Vagina (tissue), 2 donors: ENCODE data around the gene NNMT. TPM values are rescaled to one million over a fixed set of nuclear protein-coding genes. Genes with fewer than 3 reads are reported as not detected.

Experiments
- DNase-seq, 2 donors: peaks; one replicate each; pipeline ENCODE4 v3.0.0-alpha.2; 2017; ENCODE audit errors: extremely low spot score in 2 of 2
- H3K27ac ChIP-seq: fragments of 200-600 bp; sonication (generic); one replicate; pipeline ENCODE4 v1.5.1; 2019
- H3K27me3 ChIP-seq: fragments of 200-600 bp; sonication (generic); one replicate; pipeline ENCODE4 v1.5.1; 2019
- H3K36me3 ChIP-seq, 2 donors: fragments of 200-600 bp; sonication (generic); one replicate each; pipeline ENCODE4 v1.5.1; 2017 to 2019
- H3K4me1 ChIP-seq: fragments of 200-600 bp; sonication (generic); one replicate; pipeline ENCODE4 v1.5.1; 2019
- H3K4me3 ChIP-seq, 2 donors: fragments of 200-600 bp; sonication (generic); 1 replicate in 1 of 2; 2 replicates in 1 of 2; pipeline ENCODE4 v1.5.1; 2016 to 2019
- H3K9me3 ChIP-seq: fragments of 200-600 bp; sonication (generic); one replicate; pipeline ENCODE4 v1.5.1; 2019
- CTCF ChIP-seq, 3 experiments: fragments of 450-650 bp in 2 of 3; fragments of 200-600 bp in 1 of 3; sonication (generic) in 1 of 3; IDR thresholded peaks; one replicate each; pipeline ENCODE4 v1.5.1; 2017 to 2019; ENCODE audit warnings: antibody characterized with exemption in 3 of 3, mild to moderate bottlenecking in 2 of 3, moderate library complexity in 2 of 3
- POLR2A ChIP-seq, 2 donors: fragments of 450-650 bp; IDR thresholded peaks; one replicate each; pipeline ENCODE4 v1.6.1; 2017; ENCODE audit warnings: antibody characterized with exemption in 2 of 2, mild to moderate bottlenecking in 2 of 2, moderate library complexity in 2 of 2
- POLR2AphosphoS5 ChIP-seq, 2 donors: sonication (generic); formaldehyde crosslinking; IDR thresholded peaks; one replicate each; pipeline ENCODE4 v1.9.0; 2017; ENCODE audit warnings: antibody characterized with exemption in 2 of 2, mild to moderate bottlenecking in 2 of 2, low read depth in 1 of 2; ENCODE audit not compliant: insufficient read depth in 1 of 2
- intact Hi-C: fragments of 100-400 bp; cut with DNase I; formaldehyde crosslinking; loops from one replicate; pipeline ENCODE4 v1.15.1; 2023
- total RNA-seq: library from RNA; depleted of rRNA; stranded (reverse); fragments of >200 nt; gene quantifications from one replicate; pipeline ENCODE4 v1.2.3, GENCODE V29; 2016

Gene NNMT
- total RNA-seq, 1 donor from 2014 or later, result 898 TPM

GRCh38 chr11:114304969-114305368, 8.8 kb downstream of the NNMT start:
- intact Hi-C loops, result no loop called here
- peaks cover 24% of the 10 kb centered on the region for H3K4me1 ChIP-seq
- no peak overlapping the region for H3K27ac ChIP-seq
- DNase-seq, result no peak
- TF ChIP-seq POLR2AphosphoS5 (IDR thresholded peaks at IDR 0.05; ENCODE audit: insufficient read depth in 1 of 2, low read depth in 1 of 2) (no peak), POLR2A (IDR thresholded peaks at IDR 0.05) (no peak), CTCF (IDR thresholded peaks at IDR 0.05) (no peak)
- H3K27me3 ChIP-seq, result no peaks in the 10 kb centered on the region
- H3K9me3 ChIP-seq, result no peaks in the 10 kb centered on the region
- no peak overlapping the region for H3K4me3 ChIP-seq
- no peaks in the 10 kb centered on the region for H3K36me3 ChIP-seq

- H3K9me3 ChIP-seq, result no peaks in the 10 kb centered on the region
- no peak for TF ChIP-seq CTCF (IDR thresholded peaks at IDR 0.05)
- no peak for TF ChIP-seq POLR2A (IDR thresholded peaks at IDR 0.05)
- peak in 1 of 2 donors; percentile 43 for TF ChIP-seq POLR2AphosphoS5 (IDR thresholded peaks at IDR 0.05; ENCODE audit: insufficient read depth in 1 of 2, low read depth in 1 of 2)
- H3K27ac ChIP-seq, result peak overlapping the region; percentile 56
- peak overlapping the region; percentile 4 to 10 for H3K4me3 ChIP-seq
- no peaks in the 10 kb centered on the region for H3K27me3 ChIP-seq
- no peak for DNase-seq
- H3K36me3 ChIP-seq, result peaks cover 0 to 8% of the 10 kb centered on the region in 2 donors
- peaks cover 24% of the 10 kb centered on the region for H3K4me1 ChIP-seq
- intact Hi-C loops, result no loop called here
Observed at GRCh38 chr11:114307524-114308203, 11.5 kb downstream of the NNMT start.

- no peaks in the 10 kb centered on the region for H3K27me3 ChIP-seq
- H3K27ac ChIP-seq, result peak overlapping the region; percentile 56
- peaks cover 24% of the 10 kb centered on the region for H3K4me1 ChIP-seq
- peaks cover 0 to 11% of the 10 kb centered on the region in 2 donors for H3K36me3 ChIP-seq
- H3K4me3 ChIP-seq, result peak overlapping the region in 1 of 2 donors; percentile 10
- H3K9me3 ChIP-seq, result no peaks in the 10 kb centered on the region
- TF ChIP-seq POLR2AphosphoS5 (IDR thresholded peaks at IDR 0.05; ENCODE audit: insufficient read depth in 1 of 2, low read depth in 1 of 2) (no peak), POLR2A (IDR thresholded peaks at IDR 0.05) (no peak), CTCF (IDR thresholded peaks at IDR 0.05) (no peak)
- intact Hi-C loops, result no loop called here
- no peak for DNase-seq
Observed at GRCh38 chr11:114308689-114309089, 12.5 kb downstream of the NNMT start.

DNA sequence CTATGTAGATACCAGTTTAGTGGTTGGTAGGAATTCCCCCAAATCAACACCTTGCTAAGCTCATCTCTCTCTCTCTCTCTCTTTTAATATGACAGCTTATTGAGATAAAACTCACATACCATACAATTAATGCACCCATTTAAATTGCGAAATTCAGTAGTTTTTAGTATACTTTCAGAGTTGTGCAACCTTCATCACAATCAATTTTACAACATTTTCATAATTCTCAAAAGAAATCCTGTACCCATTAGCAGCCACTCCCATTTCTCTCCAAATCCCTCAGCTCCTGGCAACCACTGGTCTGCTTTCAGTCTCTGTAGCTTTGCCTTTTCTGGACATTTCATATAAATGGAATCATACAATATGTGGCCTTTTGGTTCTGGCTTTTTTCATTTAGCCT, 13.3 kb downstream of the NNMT start:
- Histone ChIP-seq H3K27ac (peak overlapping the region; percentile 56), H3K4me1 (peaks cover 24% of the 10 kb centered on the region), H3K27me3 (no peaks in the 10 kb centered on the region), H3K9me3 (no peaks in the 10 kb centered on the region), H3K36me3 (peaks cover 0 to 11% of the 10 kb centered on the region in 2 donors), H3K4me3 (no peak overlapping the region)
- TF ChIP-seq CTCF (IDR thresholded peaks at IDR 0.05) (no peak), POLR2A (IDR thresholded peaks at IDR 0.05) (no peak), POLR2AphosphoS5 (IDR thresholded peaks at IDR 0.05; ENCODE audit: insufficient read depth in 1 of 2, low read depth in 1 of 2) (no peak)
- DNase-seq, result no peak
- intact Hi-C loops, result no loop called here

GRCh38 chr11:114310095-114310494, 13.9 kb downstream of the NNMT start:
- no peak overlapping the region for H3K4me3 ChIP-seq
- TF ChIP-seq POLR2AphosphoS5 (IDR thresholded peaks at IDR 0.05; ENCODE audit: insufficient read depth in 1 of 2, low read depth in 1 of 2) (no peak), POLR2A (IDR thresholded peaks at IDR 0.05) (no peak), CTCF (IDR thresholded peaks at IDR 0.05) (no peak)

More at GRCh38 chr11:114310095-114310494, 13.9 kb downstream of the NNMT start:
- Histone ChIP-seq H3K27ac (no peak overlapping the region), H3K27me3 (no peaks in the 10 kb centered on the region), H3K9me3 (no peaks in the 10 kb centered on the region), H3K4me1 (peaks cover 24% of the 10 kb centered on the region), H3K36me3 (peaks cover 0 to 11% of the 10 kb centered on the region in 2 donors)
- intact Hi-C loops, result no loop called here
- DNase-seq, result no peak
